Hepatocyte (in vitro differentiated cells): ENCODE results near the gene UVRAG. TPM values are rescaled to one million over a fixed set of nuclear protein-coding genes. Genes with fewer than 3 reads are reported as not detected.

Experiments used
- DNase-seq: peaks from one replicate; pipeline ENCODE4 v3.0.0-alpha.2; 2016; ENCODE audit warnings: low spot score
- H2AFZ ChIP-seq: fragments of 200-600 bp; sonication (generic); 2 replicates; pipeline ENCODE4 v1.6.0; 2016; ENCODE audit warnings: antibody characterized with exemption, mild to moderate bottlenecking
- H3K27ac ChIP-seq: fragments of 200-600 bp; sonication (generic); 2 replicates; pipeline ENCODE4 v1.5.1; 2016; ENCODE audit warnings: mild to moderate bottlenecking
- H3K27me3 ChIP-seq: fragments of 200-600 bp; sonication (generic); 2 replicates; pipeline ENCODE4 v1.6.1; 2016
- H3K36me3 ChIP-seq: fragments of 200-600 bp; sonication (generic); replicated peaks from 2 replicates; pipeline ENCODE4 v1.5.1; 2016; ENCODE audit warnings: low read depth; ENCODE audit not compliant: insufficient read depth
- H3K4me1 ChIP-seq: fragments of 200-600 bp; sonication (generic); 2 replicates; pipeline ENCODE4 v1.5.1; 2016; ENCODE audit warnings: mild to moderate bottlenecking, moderate library complexity; ENCODE audit not compliant: insufficient read depth
- H3K4me2 ChIP-seq: fragments of 200-600 bp; sonication (generic); 2 replicates; pipeline ENCODE4 v1.6.0; 2016
- H3K4me3 ChIP-seq: fragments of 200-600 bp; sonication (generic); 2 replicates; pipeline ENCODE4 v1.5.1; 2016; ENCODE audit warnings: mild to moderate bottlenecking
- H3K79me2 ChIP-seq: fragments of 200-600 bp; sonication (generic); 2 replicates; pipeline ENCODE4 v1.6.0; 2017; ENCODE audit warnings: mild to moderate bottlenecking
- H3K9me2 ChIP-seq: fragments of 200-600 bp; sonication (generic); replicated peaks from 2 replicates; pipeline ENCODE4 v1.6.0; 2017; ENCODE audit warnings: mild to moderate bottlenecking; ENCODE audit not compliant: insufficient read depth
- H3K9me3 ChIP-seq: fragments of 200-600 bp; sonication (generic); 2 replicates; pipeline ENCODE4 v1.5.1; 2016; ENCODE audit warnings: low read depth, mild to moderate bottlenecking
- H4K20me1 ChIP-seq: fragments of 200-600 bp; sonication (generic); 2 replicates; pipeline ENCODE4 v1.6.0; 2016; ENCODE audit warnings: mild to moderate bottlenecking; ENCODE audit not compliant: insufficient read depth, poor library complexity, severe bottlenecking
- CTCF ChIP-seq: fragments of 200-600 bp; sonication (generic); IDR thresholded peaks from 2 replicates; pipeline ENCODE4 v1.5.1; 2016; ENCODE audit warnings: antibody characterized with exemption, mild to moderate bottlenecking; ENCODE audit not compliant: poor library complexity
- EZH2 ChIP-seq: fragments of 200-600 bp; sonication (generic); IDR thresholded peaks from 2 replicates; pipeline ENCODE4 v1.6.1; 2016; ENCODE audit warnings: antibody characterized with exemption, mild to moderate bottlenecking, borderline replicate concordance
- EZH2phosphoT487 ChIP-seq: fragments of 200-600 bp; sonication (generic); IDR thresholded peaks from one replicate; pipeline ENCODE4 v1.6.1; 2018; ENCODE audit warnings: antibody characterized with exemption, mild to moderate bottlenecking, low read depth, moderate library complexity; ENCODE audit not compliant: unreplicated experiment, severe bottlenecking
- WGBS: methylation state at CpG from one replicate; pipeline ENCODE4 v1.1.6; 2016; ENCODE audit warnings: low lambda C conversion rate; ENCODE audit errors: missing lambda C conversion rate; 5-methylcytosine and 5-hydroxymethylcytosine counted together
- polyA plus RNA-seq: library from polyadenylated mRNA; unstranded; fragments of >200 nt; fragmentation: Nextera tagmentation; extraction: Ambion mirVana; gene quantifications from 2 replicates; pipeline ENCODE4 v1.2.1, GENCODE V29; 2016
- total RNA-seq: library from RNA; depleted of rRNA; stranded (reverse); fragments of >200 nt; gene quantifications from 2 replicates; pipeline ENCODE4 v1.2.3, GENCODE V29; 2014

The UVRAG gene
- total and polyA plus RNA-seq, 2 experiments from 2014 or later, result 15.3 to 36.5 TPM

DNA sequence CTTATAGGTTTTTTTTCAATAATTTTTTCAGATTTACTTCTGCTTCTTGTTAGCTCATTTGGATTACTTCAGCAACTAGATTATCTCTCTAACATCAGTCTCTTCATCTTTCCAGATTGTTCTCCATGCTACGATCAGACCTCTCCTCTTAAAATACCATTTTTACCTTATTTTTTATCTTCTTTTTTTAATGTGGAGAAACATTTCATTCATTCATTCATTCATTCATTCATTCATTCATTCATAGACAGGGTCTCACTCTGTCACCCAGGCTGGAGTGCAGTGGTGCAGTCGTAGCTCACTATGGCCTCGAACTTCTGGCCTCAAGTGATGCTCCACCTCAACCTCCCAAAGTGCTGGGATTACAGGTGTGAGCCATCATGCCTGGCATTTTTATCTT, 189.4 kb downstream of the UVRAG start:
- WGBS, result 93% methylated on average over 3 of the region's 3 CpGs
- H3K36me3 ChIP-seq, result peaks cover 7% of the 10 kb centered on the region
- TF ChIP-seq EZH2phosphoT487, result no peak
- TF ChIP-seq CTCF, result no peak
- no peak for TF ChIP-seq EZH2

DNA sequence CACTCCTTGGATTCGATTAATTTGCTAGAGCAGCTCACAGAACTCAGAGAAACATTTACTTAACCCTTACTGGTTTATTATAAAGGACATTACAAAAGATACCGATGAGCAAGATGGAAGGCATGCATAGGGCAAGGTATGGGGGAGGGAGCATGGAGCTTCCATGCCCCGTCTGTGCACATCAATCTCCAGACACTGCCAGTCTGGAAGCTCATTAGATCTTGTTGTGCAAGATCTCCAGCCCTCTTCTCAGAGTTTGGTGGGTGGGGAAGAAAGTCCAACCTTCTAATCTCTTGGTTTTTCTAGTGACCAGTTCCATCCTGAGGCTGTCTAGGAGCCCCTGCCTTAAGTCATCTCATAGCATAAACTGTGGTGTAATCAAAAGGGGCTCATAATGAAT, 190.7 kb downstream of the UVRAG start:
- DNase-seq, result no peak
- Histone ChIP-seq H4K20me1 (no peaks in the 10 kb centered on the region), H3K36me3 (peaks cover 7% of the 10 kb centered on the region), H3K4me2 (no peak overlapping the region), H2AFZ (no peak overlapping the region), H3K9me2 (no peaks in the 10 kb centered on the region), H3K9me3 (no peaks in the 10 kb centered on the region), H3K4me1 (no peaks in the 10 kb centered on the region), H3K79me2 (no peaks in the 10 kb centered on the region), H3K4me3 (no peak overlapping the region), H3K27ac (no peak overlapping the region), H3K27me3 (no peaks in the 10 kb centered on the region)
- TF ChIP-seq EZH2phosphoT487 (no peak), CTCF (no peak), EZH2 (no peak)
- WGBS, result 93% methylated on average over 3 of the region's 3 CpGs

More for the DNA sequence above, 189.4 kb downstream of the UVRAG start:
- no peak overlapping the region for H3K4me2 ChIP-seq
- H3K79me2 ChIP-seq, result no peaks in the 10 kb centered on the region
- H2AFZ ChIP-seq, result no peak overlapping the region
- H4K20me1 ChIP-seq, result no peaks in the 10 kb centered on the region
- no peaks in the 10 kb centered on the region for H3K9me3 ChIP-seq
- no peak overlapping the region for H3K27ac ChIP-seq
- no peaks in the 10 kb centered on the region for H3K4me1 ChIP-seq
- H3K4me3 ChIP-seq, result no peak overlapping the region
- no peaks in the 10 kb centered on the region for H3K9me2 ChIP-seq
- no peak for DNase-seq
- H3K27me3 ChIP-seq, result no peaks in the 10 kb centered on the region

GRCh38 chr11:76007166-76007565, 192.2 kb downstream of the UVRAG start:
- Histone ChIP-seq H3K36me3 (peaks cover 7% of the 10 kb centered on the region), H3K4me1 (no peaks in the 10 kb centered on the region), H3K4me2 (no peak overlapping the region), H3K79me2 (no peaks in the 10 kb centered on the region), H2AFZ (no peak overlapping the region), H3K9me3 (no peaks in the 10 kb centered on the region), H3K27me3 (no peaks in the 10 kb centered on the region), H3K9me2 (no peaks in the 10 kb centered on the region), H4K20me1 (no peaks in the 10 kb centered on the region), H3K27ac (no peak overlapping the region), H3K4me3 (no peak overlapping the region)
- WGBS, result 98% methylated on average over 2 of the region's 2 CpGs
- no peak for TF ChIP-seq EZH2phosphoT487
- no peak for TF ChIP-seq EZH2
- TF ChIP-seq CTCF, result no peak
- no peak for DNase-seq

- Histone ChIP-seq H4K20me1 (no peaks in the 10 kb centered on the region), H3K4me3 (no peak overlapping the region), H3K27me3 (no peaks in the 10 kb centered on the region), H3K4me2 (no peak overlapping the region), H2AFZ (no peak overlapping the region), H3K27ac (no peak overlapping the region), H3K9me3 (no peaks in the 10 kb centered on the region), H3K9me2 (no peaks in the 10 kb centered on the region), H3K4me1 (no peaks in the 10 kb centered on the region), H3K36me3 (peaks cover 7% of the 10 kb centered on the region), H3K79me2 (no peaks in the 10 kb centered on the region)
- TF ChIP-seq CTCF (no peak), EZH2 (no peak), EZH2phosphoT487 (no peak)
- 99% methylated on average over 2 of the region's 2 CpGs for WGBS
- no peak for DNase-seq
Measured at GRCh38 chr11:76008474-76008873, 193.5 kb downstream of the UVRAG start.
